ENCODE data around the gene PACSIN3.

DNA sequence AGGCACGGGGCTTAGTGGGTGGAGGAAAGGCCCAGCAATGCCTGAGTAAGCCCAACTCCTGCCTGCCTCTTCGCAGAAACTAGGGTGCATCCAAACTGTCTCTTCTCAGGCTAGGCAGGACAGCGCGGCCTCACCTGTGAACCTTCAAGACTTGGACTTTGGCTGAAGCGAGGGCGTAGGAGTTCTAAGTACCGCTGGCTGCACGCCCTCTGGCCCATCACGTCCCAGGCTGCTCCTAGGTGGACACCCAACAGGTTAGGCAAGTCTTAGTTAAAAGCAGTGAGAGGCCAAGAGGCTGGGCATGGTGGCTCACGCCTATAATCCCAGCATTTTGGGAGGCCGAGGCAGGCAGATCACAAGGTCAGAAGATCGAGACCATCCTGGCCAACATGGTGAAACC, 26.7 kb upstream of the PACSIN3 start:
- TF ChIP-seq CTCF (IDR thresholded peaks at IDR 0.05; ENCODE audit: low read length) (no peak), EZH2 (IDR thresholded peaks at IDR 0.05; ENCODE audit: borderline replicate concordance, low read length) (no peak)

All from OCI-LY1 (cell line).